22Rv1 (cell line): ENCODE measurements around the gene NRXN2.

Experiments used
- ZFX ChIP-seq: fragments of 450-650 bp; IDR thresholded peaks from 2 replicates; pipeline ENCODE4 v1.6.1; 2017; ENCODE audit warnings: antibody characterized with exemption, borderline replicate concordance
- TF ChIP-seq, protein P1 (sequence below): fragments of 450-650 bp; IDR thresholded peaks from 2 replicates; pipeline ENCODE4 v1.5.1; 2017; ENCODE audit warnings: mild to moderate bottlenecking

DNA sequence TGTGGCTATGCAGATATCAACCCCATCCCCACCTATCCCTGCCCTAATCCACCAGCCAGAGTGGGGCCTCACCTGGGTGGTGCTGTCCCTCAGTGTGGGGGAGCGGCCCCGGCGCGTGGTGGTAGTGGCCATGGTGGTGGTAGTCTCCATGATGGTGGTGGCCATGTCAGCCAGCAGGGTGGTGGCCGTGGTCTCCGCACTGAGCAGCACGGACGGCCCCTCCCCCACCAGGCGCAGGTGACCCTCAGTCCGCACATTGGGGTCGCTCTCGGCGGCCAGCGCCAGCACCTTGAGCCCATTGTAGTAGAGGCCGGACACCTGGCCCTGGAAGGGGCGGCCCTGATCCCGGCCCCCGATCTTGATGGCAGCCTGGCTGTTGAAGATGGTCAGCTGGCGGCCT, 100.3 kb downstream of the NRXN2 start:
- TF ChIP-seq, protein P1, sequence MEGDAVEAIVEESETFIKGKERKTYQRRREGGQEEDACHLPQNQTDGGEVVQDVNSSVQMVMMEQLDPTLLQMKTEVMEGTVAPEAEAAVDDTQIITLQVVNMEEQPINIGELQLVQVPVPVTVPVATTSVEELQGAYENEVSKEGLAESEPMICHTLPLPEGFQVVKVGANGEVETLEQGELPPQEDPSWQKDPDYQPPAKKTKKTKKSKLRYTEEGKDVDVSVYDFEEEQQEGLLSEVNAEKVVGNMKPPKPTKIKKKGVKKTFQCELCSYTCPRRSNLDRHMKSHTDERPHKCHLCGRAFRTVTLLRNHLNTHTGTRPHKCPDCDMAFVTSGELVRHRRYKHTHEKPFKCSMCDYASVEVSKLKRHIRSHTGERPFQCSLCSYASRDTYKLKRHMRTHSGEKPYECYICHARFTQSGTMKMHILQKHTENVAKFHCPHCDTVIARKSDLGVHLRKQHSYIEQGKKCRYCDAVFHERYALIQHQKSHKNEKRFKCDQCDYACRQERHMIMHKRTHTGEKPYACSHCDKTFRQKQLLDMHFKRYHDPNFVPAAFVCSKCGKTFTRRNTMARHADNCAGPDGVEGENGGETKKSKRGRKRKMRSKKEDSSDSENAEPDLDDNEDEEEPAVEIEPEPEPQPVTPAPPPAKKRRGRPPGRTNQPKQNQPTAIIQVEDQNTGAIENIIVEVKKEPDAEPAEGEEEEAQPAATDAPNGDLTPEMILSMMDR: no peak
- no peak for TF ChIP-seq ZFX
